ENCODE results near the gene TTC7B.

DNA sequence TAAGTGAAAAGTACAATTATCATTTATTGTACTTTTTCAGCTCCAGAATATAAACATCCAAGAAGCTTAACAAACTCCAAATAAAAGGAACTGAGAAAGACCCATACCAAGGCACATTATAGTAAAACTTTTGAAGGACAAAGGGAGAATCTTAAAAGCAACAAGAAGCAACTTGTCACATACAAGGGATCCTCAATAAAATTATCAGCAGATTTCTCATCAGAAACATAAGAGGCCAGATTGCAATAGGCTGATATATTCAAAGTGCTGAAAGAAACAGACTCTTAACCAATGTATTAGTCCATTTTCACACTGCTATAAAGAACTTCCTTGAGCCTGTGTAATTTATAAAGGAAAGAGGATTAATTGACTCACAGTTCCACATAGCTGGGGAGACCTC is 48.3 kb downstream of the TTC7B start:
- TF ChIP-seq GATA4 (IDR thresholded peaks at IDR 0.05; ENCODE audit: borderline replicate concordance, low read depth) (no peak), HIVEP1 (CRISPR knock-in tag; IDR thresholded peaks at IDR 0.05) (no peak), POLR2A (IDR thresholded peaks at IDR 0.05; ENCODE audit: insufficient read depth in 1 of 2, low read depth in 2 of 2, low read length in 2 of 2) (no peak), MAFG (CRISPR knock-in tag; IDR thresholded peaks at IDR 0.05) (no peak), SMARCC2 (IDR thresholded peaks at IDR 0.05) (no peak), SUZ12 (IDR thresholded peaks at IDR 0.05; ENCODE audit: low read depth, low read length) (no peak), EZH2 (conservative IDR thresholded peaks at IDR 0.05; ENCODE audit: low read depth, low read length) (no peak), ZNF558 (CRISPR knock-in tag; IDR thresholded peaks at IDR 0.05; ENCODE audit: borderline replicate concordance) (no peak)
- TF ChIP-seq, protein P1, sequence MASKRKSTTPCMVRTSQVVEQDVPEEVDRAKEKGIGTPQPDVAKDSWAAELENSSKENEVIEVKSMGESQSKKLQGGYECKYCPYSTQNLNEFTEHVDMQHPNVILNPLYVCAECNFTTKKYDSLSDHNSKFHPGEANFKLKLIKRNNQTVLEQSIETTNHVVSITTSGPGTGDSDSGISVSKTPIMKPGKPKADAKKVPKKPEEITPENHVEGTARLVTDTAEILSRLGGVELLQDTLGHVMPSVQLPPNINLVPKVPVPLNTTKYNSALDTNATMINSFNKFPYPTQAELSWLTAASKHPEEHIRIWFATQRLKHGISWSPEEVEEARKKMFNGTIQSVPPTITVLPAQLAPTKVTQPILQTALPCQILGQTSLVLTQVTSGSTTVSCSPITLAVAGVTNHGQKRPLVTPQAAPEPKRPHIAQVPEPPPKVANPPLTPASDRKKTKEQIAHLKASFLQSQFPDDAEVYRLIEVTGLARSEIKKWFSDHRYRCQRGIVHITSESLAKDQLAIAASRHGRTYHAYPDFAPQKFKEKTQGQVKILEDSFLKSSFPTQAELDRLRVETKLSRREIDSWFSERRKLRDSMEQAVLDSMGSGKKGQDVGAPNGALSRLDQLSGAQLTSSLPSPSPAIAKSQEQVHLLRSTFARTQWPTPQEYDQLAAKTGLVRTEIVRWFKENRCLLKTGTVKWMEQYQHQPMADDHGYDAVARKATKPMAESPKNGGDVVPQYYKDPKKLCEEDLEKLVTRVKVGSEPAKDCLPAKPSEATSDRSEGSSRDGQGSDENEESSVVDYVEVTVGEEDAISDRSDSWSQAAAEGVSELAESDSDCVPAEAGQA (IDR thresholded peaks at IDR 0.05; ENCODE audit: low read depth), result no peak
- TF ChIP-seq, protein P1 (CRISPR knock-in tag; IDR thresholded peaks at IDR 0.05; ENCODE audit: borderline replicate concordance), result no peak
- TF ChIP-seq, protein P2, sequence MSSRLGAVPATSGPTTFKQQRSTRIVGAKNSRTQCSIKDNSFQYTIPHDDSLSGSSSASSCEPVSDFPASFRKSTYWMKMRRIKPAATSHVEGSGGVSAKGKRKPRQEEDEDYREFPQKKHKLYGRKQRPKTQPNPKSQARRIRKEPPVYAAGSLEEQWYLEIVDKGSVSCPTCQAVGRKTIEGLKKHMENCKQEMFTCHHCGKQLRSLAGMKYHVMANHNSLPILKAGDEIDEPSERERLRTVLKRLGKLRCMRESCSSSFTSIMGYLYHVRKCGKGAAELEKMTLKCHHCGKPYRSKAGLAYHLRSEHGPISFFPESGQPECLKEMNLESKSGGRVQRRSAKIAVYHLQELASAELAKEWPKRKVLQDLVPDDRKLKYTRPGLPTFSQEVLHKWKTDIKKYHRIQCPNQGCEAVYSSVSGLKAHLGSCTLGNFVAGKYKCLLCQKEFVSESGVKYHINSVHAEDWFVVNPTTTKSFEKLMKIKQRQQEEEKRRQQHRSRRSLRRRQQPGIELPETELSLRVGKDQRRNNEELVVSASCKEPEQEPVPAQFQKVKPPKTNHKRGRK (CRISPR knock-in tag; IDR thresholded peaks at IDR 0.05), result no peak
- TF ChIP-seq, protein P3, sequence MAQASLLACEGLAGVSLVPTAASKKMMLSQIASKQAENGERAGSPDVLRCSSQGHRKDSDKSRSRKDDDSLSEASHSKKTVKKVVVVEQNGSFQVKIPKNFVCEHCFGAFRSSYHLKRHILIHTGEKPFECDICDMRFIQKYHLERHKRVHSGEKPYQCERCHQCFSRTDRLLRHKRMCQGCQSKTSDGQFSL (CRISPR knock-in tag; IDR thresholded peaks at IDR 0.05), result no peak
- TF ChIP-seq, protein P4, sequence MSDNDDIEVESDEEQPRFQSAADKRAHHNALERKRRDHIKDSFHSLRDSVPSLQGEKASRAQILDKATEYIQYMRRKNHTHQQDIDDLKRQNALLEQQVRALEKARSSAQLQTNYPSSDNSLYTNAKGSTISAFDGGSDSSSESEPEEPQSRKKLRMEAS (IDR thresholded peaks at IDR 0.05), result no peak
- TF ChIP-seq, protein P5, sequence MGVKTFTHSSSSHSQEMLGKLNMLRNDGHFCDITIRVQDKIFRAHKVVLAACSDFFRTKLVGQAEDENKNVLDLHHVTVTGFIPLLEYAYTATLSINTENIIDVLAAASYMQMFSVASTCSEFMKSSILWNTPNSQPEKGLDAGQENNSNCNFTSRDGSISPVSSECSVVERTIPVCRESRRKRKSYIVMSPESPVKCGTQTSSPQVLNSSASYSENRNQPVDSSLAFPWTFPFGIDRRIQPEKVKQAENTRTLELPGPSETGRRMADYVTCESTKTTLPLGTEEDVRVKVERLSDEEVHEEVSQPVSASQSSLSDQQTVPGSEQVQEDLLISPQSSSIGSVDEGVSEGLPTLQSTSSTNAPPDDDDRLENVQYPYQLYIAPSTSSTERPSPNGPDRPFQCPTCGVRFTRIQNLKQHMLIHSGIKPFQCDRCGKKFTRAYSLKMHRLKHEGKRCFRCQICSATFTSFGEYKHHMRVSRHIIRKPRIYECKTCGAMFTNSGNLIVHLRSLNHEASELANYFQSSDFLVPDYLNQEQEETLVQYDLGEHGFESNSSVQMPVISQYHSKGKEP (CRISPR knock-in tag; IDR thresholded peaks at IDR 0.05), result no peak
